Measurements from ENCODE around the gene GJB4.
"Not testable (repeated sequence)": the region's sequence is repeated elsewhere in the genome, so short reads cannot be mapped to it uniquely, and the experiment has no call there.

The GJB4 gene

DNA sequence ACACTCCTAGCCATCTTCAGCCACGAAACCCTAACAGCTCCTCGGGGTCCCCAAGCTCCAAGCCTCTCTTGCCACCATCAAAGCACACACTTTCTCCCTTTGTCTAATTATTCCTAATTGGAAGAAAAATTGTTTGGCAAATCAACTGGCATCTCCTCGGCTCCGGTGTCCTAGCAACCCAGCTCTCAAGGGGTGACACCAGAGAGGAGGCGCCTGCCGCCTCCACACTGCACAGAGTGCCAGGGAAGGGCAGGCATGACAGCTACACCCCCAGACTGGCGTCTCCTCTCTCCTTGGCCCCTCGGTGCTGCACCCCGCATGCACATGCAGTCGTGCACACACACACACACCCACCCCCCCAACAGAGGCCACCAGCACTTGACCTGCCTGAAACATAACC is 22.8 kb upstream of the GJB4 start:
- H3K27ac ChIP-seq (ENCODE audit: low read depth, low read length): no peak overlapping the region
- no peaks in the 10 kb centered on the region for H3K36me3 ChIP-seq (ENCODE audit: control insufficient read depth, insufficient read depth, low read length)
- no peak overlapping the region for H3K4me3 ChIP-seq (ENCODE audit: low read length)
- H3K9ac ChIP-seq (ENCODE audit: low read length): no peak overlapping the region
- no peaks in the 10 kb centered on the region for H3K27me3 ChIP-seq (ENCODE audit: control insufficient read depth, insufficient read depth, low read length)
- no peaks in the 10 kb centered on the region for H3K4me1 ChIP-seq (ENCODE audit: control insufficient read depth, insufficient read depth, low read length)

DNA sequence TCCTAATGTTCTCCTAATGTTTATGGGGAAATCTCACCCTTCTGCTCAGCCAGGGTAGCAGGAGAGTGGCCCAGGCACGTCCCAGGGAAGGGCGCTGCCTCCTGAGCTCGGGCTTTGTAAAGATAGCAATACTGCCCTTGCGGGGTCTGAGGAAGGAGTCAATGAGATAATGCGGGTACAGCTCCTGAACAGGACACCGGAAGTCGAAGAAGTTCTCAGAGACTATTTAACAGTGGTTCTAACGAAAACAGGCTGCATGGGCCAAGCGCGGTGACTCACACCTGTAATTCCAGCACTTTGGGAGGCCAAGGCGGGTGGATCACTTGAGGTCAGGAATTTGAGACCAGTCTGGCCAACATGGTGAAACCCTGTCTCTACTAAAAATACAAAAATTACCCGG is 22.3 kb upstream of the GJB4 start:
- H3K27ac ChIP-seq (ENCODE audit: low read depth, low read length); H3K4me3 ChIP-seq (ENCODE audit: low read length); H3K4me1 ChIP-seq (ENCODE audit: control insufficient read depth, insufficient read depth, low read length); H3K9ac ChIP-seq (ENCODE audit: low read length); H3K36me3 ChIP-seq (ENCODE audit: control insufficient read depth, insufficient read depth, low read length); H3K27me3 ChIP-seq (ENCODE audit: control insufficient read depth, insufficient read depth, low read length): not testable (repeated sequence)

DNA sequence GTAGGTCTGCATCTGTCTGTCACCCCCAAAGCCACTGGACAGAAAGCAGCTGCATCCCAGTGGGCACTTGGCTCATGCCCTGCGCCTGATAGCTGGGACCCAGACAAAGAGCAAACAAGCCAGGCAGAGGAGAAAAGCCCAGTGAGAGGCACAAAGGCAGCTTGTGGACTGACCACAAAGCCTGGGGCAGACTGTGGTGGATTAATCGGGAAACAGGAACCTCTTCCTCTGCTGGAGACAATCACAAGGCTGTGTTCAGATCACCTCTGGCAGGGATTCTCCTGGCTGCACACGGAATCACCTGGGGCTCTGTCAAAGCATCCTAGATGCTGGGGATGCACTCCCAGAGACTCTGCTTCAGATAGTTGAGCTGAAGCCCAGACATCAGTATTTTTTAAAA is 19.9 kb upstream of the GJB4 start:
- Histone ChIP-seq H3K27me3 (ENCODE audit: control insufficient read depth, insufficient read depth, low read length) (no peaks in the 10 kb centered on the region), H3K4me1 (ENCODE audit: control insufficient read depth, insufficient read depth, low read length) (no peaks in the 10 kb centered on the region), H3K27ac (ENCODE audit: low read depth, low read length) (no peak overlapping the region), H3K4me3 (ENCODE audit: low read length) (no peak overlapping the region), H3K9ac (ENCODE audit: low read length) (no peak overlapping the region), H3K36me3 (ENCODE audit: control insufficient read depth, insufficient read depth, low read length) (no peaks in the 10 kb centered on the region)

DNA sequence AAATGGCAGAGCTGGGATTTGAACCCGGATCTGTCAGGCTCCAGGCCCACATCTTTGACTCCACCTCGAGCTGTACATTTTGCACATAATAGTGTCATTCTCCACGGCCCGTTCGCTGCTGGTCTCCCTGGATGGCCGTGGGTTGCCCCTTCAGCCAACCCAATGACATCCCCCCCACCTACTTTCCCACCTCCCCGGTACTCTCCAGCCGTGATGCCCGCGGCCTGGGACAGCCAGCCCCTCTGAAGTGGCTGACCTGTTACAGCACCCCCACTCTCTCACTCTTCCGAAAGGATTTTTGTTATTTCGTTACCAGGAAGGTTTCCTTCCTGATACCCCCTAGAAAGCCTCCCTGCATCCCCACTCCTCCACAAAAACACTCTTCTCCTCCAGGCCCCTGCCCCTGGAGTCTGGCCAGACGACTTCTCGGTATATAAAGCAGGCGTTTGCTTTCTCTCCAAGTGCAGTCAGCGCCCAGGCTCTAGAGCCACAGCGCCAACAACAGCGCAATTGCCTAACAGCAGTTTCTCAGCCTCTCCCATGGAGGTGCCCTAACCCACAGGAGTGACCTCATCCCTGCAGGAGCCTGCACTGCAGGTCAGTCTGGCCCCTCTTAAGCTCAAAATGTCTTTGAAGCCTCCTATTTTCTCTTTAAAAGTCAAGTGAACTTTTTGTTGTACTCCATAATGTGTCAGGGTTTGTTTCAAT is 19.2 kb upstream of the GJB4 start:
- no peak overlapping the region for H3K4me3 ChIP-seq (ENCODE audit: low read length)
- no peaks in the 10 kb centered on the region for H3K27me3 ChIP-seq (ENCODE audit: control insufficient read depth, insufficient read depth, low read length)
- no peaks in the 10 kb centered on the region for H3K4me1 ChIP-seq (ENCODE audit: control insufficient read depth, insufficient read depth, low read length)
- no peak overlapping the region for H3K27ac ChIP-seq (ENCODE audit: low read depth, low read length)
- H3K9ac ChIP-seq (ENCODE audit: low read length): no peak overlapping the region
- H3K36me3 ChIP-seq (ENCODE audit: control insufficient read depth, insufficient read depth, low read length): no peaks in the 10 kb centered on the region

DNA sequence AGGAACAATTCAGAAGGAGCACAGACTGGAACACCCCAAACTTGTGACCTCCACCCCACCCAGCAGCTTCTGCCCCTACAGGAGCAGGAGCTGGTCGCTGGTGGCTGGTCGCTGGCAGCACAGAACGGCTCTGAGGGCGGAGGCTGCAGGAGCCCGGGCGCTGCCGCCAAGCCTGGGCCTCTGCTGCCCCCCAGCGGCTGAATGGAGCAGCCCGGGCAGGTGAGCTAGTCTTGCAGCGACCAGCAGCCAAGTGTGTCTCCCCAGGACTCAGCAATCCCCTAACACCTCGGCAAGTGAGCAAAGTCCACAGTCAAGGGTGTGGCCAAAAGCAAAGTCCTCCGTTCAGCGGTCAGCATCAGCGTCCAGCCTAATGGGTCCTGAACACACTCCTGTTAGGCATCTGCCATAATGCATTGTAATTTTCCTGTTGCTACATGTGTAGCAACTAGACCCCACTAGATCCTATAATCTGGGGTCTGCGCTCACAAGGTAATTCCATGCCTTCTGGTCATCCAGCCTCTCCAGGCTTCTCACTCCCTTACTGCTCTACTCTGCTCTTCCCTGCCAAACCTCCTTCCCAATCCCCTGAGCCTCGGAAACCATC is 16.8 kb upstream of the GJB4 start:
- H3K4me1 ChIP-seq (ENCODE audit: control insufficient read depth, insufficient read depth, low read length): no peaks in the 10 kb centered on the region
- H3K9ac ChIP-seq (ENCODE audit: low read length): no peak overlapping the region
- H3K36me3 ChIP-seq (ENCODE audit: control insufficient read depth, insufficient read depth, low read length): no peaks in the 10 kb centered on the region
- H3K27ac ChIP-seq (ENCODE audit: low read depth, low read length): no peak overlapping the region
- H3K27me3 ChIP-seq (ENCODE audit: control insufficient read depth, insufficient read depth, low read length): no peaks in the 10 kb centered on the region
- H3K4me3 ChIP-seq (ENCODE audit: low read length): no peak overlapping the region

DNA sequence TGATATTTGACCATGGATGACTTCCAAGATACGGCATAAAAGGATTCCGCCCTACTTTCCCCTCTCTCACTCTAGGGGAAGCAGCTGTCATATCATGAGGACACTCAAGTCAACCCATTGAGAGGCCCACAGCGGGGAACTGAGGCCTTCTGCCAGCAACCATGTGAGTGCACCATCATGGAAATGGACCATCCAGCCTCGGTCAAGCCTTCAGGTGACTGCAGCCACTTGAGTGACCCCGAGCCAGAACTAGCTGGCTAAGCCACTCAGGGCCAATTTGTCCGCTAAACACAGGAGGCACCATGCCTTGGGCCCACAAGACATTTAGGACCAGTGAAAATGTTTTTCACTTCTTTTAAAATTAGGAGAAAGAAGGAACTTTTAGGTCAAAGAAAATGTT is 15.8 kb upstream of the GJB4 start:
- Histone ChIP-seq H3K4me3 (ENCODE audit: low read length) (no peak overlapping the region), H3K27me3 (ENCODE audit: control insufficient read depth, insufficient read depth, low read length) (no peaks in the 10 kb centered on the region)

DNA sequence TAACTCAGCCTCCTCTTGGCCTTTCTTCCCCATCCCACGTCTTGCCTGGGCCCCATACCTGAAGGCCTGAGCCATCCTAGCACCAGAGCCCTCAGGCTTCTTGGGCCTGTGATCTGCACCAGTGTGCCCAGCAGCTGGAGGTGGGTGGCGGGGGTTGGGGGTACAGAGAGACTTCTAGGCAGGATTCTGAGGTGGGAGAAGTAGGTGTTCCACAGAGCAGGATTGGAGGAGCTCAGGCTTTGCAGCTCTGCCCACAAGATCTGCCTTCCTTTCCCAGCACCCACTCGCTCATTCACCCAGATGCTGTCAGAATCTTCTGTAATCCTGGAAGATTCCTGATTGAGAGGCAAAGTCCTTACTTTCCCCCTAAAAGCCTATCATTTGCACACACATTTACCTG is 14.7 kb upstream of the GJB4 start:
- H3K27me3 ChIP-seq (ENCODE audit: control insufficient read depth, insufficient read depth, low read length): no peaks in the 10 kb centered on the region
- no peak overlapping the region for H3K27ac ChIP-seq (ENCODE audit: low read depth, low read length)
- no peak overlapping the region for H3K9ac ChIP-seq (ENCODE audit: low read length)
- no peaks in the 10 kb centered on the region for H3K36me3 ChIP-seq (ENCODE audit: control insufficient read depth, insufficient read depth, low read length)
- no peaks in the 10 kb centered on the region for H3K4me1 ChIP-seq (ENCODE audit: control insufficient read depth, insufficient read depth, low read length)
- H3K4me3 ChIP-seq (ENCODE audit: low read length): no peak overlapping the region

More for the DNA sequence above, 15.8 kb upstream of the GJB4 start:
- no peaks in the 10 kb centered on the region for H3K36me3 ChIP-seq (ENCODE audit: control insufficient read depth, insufficient read depth, low read length)
- no peaks in the 10 kb centered on the region for H3K4me1 ChIP-seq (ENCODE audit: control insufficient read depth, insufficient read depth, low read length)
- no peak overlapping the region for H3K27ac ChIP-seq (ENCODE audit: low read depth, low read length)
- no peak overlapping the region for H3K9ac ChIP-seq (ENCODE audit: low read length)

DNA sequence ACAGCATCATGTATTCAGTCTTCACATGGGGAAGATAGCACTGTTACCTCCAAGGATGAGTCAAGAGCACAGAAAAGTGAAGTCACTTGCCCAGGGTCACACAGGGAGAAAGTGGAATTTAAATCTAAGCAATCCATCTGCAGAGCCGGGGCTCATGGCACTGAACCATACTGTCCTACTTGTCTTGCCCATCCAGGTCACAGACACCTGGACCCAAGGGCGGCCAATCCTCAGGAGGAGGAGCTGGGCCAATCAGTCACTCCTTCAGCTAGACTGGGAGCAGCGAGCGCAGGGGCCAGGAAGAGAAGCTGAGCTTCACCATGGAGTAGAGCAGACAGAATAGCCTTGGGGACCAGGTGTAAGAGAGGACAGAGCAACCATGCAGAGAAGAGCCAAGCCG is 13.9 kb upstream of the GJB4 start:
- no peaks in the 10 kb centered on the region for H3K36me3 ChIP-seq (ENCODE audit: control insufficient read depth, insufficient read depth, low read length)
- no peaks in the 10 kb centered on the region for H3K4me1 ChIP-seq (ENCODE audit: control insufficient read depth, insufficient read depth, low read length)
- no peak overlapping the region for H3K27ac ChIP-seq (ENCODE audit: low read depth, low read length)
- no peak overlapping the region for H3K9ac ChIP-seq (ENCODE audit: low read length)
- H3K4me3 ChIP-seq (ENCODE audit: low read length): no peak overlapping the region
- no peaks in the 10 kb centered on the region for H3K27me3 ChIP-seq (ENCODE audit: control insufficient read depth, insufficient read depth, low read length)

DNA sequence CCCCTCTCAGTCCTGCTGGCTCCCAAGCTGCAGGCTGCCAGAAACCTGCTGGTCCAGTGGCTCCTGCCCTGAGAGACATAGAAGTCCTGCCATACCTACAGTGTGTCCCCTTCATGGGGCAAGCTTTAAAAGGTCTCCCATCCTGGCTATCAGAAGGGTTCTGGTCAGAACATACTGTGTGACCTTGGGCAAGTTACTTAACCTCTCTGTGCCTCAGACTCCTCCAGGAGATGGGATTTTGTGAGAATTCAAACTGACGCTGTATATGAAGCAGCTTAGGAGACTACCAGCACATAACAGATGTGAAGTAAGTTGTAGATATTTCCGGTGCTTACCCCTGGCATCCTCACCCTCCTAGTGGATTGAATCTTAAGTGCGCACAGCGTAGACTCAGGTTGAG is 13.4 kb upstream of the GJB4 start:
- no peaks in the 10 kb centered on the region for H3K27me3 ChIP-seq (ENCODE audit: control insufficient read depth, insufficient read depth, low read length)

DNA sequence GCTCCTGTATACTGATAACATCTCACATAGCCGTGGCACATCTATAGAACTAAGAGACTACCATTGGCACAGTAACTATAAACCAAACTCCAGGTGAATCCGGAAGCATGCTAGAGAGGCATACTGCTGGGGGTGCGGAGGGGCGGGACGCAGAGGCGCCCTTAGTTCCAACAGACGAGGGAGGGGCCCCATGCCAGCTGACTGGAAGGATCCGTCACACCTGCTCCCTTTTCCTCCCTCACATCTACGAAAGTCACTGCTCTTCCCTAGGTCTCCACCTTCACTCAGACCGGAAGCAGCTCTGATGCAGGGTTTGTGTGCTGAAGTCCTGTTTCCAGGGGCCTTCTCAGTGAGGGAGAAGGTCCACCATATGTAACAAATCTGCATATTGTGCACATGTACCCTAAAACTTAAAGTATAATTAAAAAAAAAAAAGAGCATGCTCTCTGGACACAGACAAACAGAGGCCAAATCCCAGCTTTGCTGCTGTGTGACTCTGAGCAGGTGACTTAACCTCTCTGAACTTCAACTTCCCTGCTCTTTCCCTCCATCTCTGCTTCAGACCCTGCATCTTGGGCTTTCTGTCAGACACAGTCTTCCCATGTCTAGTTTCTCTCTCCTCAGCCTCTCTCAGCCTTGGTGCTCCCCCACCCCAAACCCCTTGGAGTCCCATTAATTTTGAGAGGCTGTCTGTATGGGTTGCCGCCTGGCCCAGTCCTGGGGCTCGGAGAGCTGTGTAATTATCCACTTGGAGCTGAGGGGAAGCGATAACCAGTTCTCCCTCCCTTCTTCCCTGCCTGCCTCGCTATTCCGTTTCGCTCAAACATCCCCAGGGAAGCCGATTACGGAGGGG is 12.5 kb upstream of the GJB4 start:
- Histone ChIP-seq H3K4me3 (ENCODE audit: low read length) (no peak overlapping the region), H3K27ac (ENCODE audit: low read depth, low read length) (no peak overlapping the region), H3K4me1 (ENCODE audit: control insufficient read depth, insufficient read depth, low read length) (no peaks in the 10 kb centered on the region), H3K27me3 (ENCODE audit: control insufficient read depth, insufficient read depth, low read length) (no peaks in the 10 kb centered on the region), H3K36me3 (ENCODE audit: control insufficient read depth, insufficient read depth, low read length) (no peaks in the 10 kb centered on the region), H3K9ac (ENCODE audit: low read length) (no peak overlapping the region)

More for the DNA sequence above, 13.4 kb upstream of the GJB4 start:
- Histone ChIP-seq H3K9ac (ENCODE audit: low read length) (no peak overlapping the region), H3K4me1 (ENCODE audit: control insufficient read depth, insufficient read depth, low read length) (no peaks in the 10 kb centered on the region), H3K36me3 (ENCODE audit: control insufficient read depth, insufficient read depth, low read length) (no peaks in the 10 kb centered on the region), H3K27ac (ENCODE audit: low read depth, low read length) (no peak overlapping the region), H3K4me3 (ENCODE audit: low read length) (no peak overlapping the region)

DNA sequence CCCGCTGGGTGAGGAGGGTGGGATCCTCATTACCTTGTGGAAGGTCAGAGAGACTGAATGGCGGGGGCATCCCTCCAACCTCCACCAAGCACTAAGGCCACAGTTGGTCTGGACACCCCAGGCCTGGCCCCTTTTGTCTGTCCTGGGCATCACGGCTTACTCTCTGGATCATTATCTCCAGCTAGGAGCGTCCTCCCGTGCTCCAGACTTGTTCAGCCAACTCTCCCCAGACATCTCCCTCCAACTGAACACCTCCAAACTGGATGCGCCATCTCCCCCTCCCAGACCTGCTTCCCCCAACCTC is 11.9 kb upstream of the GJB4 start:
- Histone ChIP-seq H3K4me3 (ENCODE audit: low read length) (no peak overlapping the region), H3K4me1 (ENCODE audit: control insufficient read depth, insufficient read depth, low read length) (no peaks in the 10 kb centered on the region), H3K27ac (ENCODE audit: low read depth, low read length) (no peak overlapping the region), H3K27me3 (ENCODE audit: control insufficient read depth, insufficient read depth, low read length) (no peaks in the 10 kb centered on the region), H3K9ac (ENCODE audit: low read length) (no peak overlapping the region), H3K36me3 (ENCODE audit: control insufficient read depth, insufficient read depth, low read length) (no peaks in the 10 kb centered on the region)

DNA sequence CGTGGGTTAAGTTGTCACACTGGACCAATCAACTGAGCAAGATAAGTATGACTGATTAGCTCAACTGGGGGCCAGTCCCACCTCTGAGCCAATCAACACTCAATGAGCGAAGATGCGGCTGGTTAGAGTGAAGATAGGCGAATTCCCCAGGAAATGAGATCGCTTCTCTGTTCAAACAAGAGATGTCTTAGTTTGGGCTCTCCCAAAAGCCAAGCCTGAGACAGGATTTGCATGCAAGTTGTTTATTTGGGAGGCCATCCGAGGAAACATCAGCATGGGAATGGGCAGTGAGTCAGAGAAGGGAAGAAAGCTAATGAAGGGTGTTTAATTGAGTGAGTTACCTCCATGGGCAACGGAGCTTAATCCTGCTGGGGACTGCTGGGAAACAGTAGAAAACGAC is 9.5 kb upstream of the GJB4 start:
- Histone ChIP-seq H3K27me3 (ENCODE audit: control insufficient read depth, insufficient read depth, low read length) (no peaks in the 10 kb centered on the region), H3K36me3 (ENCODE audit: control insufficient read depth, insufficient read depth, low read length) (no peaks in the 10 kb centered on the region)

DNA sequence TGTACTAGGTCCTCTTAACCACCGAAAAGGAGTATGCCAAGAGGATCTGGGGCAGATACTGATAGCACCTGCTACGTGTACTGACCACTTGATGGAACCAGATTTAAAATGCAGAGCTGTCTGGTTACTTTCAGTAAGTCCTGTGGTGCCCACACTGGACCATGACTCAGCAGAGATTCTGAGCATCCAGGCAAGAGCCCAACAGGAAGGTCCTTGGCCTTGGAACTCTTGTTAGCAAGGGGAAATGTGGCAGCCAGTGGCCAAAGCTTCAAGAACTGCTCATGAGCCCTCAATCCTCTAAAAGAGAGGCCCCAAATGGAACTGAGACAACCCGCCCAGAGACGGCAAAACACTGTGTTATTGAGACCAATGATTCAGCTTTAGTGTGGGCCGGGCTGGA is 8.9 kb upstream of the GJB4 start:
- H3K4me3 ChIP-seq (ENCODE audit: low read length): no peak overlapping the region
- H3K36me3 ChIP-seq (ENCODE audit: control insufficient read depth, insufficient read depth, low read length): no peaks in the 10 kb centered on the region
- no peaks in the 10 kb centered on the region for H3K4me1 ChIP-seq (ENCODE audit: control insufficient read depth, insufficient read depth, low read length)
- H3K9ac ChIP-seq (ENCODE audit: low read length): no peak overlapping the region
- no peaks in the 10 kb centered on the region for H3K27me3 ChIP-seq (ENCODE audit: control insufficient read depth, insufficient read depth, low read length)
- no peak overlapping the region for H3K27ac ChIP-seq (ENCODE audit: low read depth, low read length)

More for the DNA sequence above, 9.5 kb upstream of the GJB4 start:
- Histone ChIP-seq H3K9ac (ENCODE audit: low read length) (no peak overlapping the region), H3K4me3 (ENCODE audit: low read length) (no peak overlapping the region), H3K27ac (ENCODE audit: low read depth, low read length) (no peak overlapping the region), H3K4me1 (ENCODE audit: control insufficient read depth, insufficient read depth, low read length) (no peaks in the 10 kb centered on the region)

Data from rectal smooth muscle tissue (tissue), 1 donor.